H9 (cell line): ENCODE results near the gene ARL2BP. TPM values are rescaled to one million over a fixed set of nuclear protein-coding genes. Genes with fewer than 3 reads are reported as not detected.

ENCODE experiments used
- DNase-seq: peaks from one replicate; pipeline ENCODE4 v3.0.0-alpha.2; 2017
- H2AFZ ChIP-seq: one replicate; pipeline ENCODE4 v1.6.1; 2013; ENCODE audit warnings: mild to moderate bottlenecking, low read length, control low read depth, moderate library complexity
- H2AK5ac ChIP-seq: 2 replicates; pipeline ENCODE4 v1.6.1; 2013; ENCODE audit warnings: low read length, control low read depth, mixed read lengths; ENCODE audit not compliant: insufficient read length
- H2BK120ac ChIP-seq: one replicate; pipeline ENCODE4 v1.6.1; 2013; ENCODE audit warnings: low read depth, mild to moderate bottlenecking, low read length, control low read depth, inconsistent platforms; ENCODE audit not compliant: poor library complexity, severe bottlenecking
- H2BK12ac ChIP-seq: 2 replicates; pipeline ENCODE4 v1.6.1; 2013; ENCODE audit warnings: low read length, control low read depth, mixed read lengths, low read depth; ENCODE audit not compliant: insufficient read length
- H2BK15ac ChIP-seq: 2 replicates; pipeline ENCODE4 v1.6.1; 2013; ENCODE audit warnings: low read depth, low read length, control low read depth
- H2BK20ac ChIP-seq: one replicate; pipeline ENCODE4 v1.6.1; 2013; ENCODE audit warnings: low read depth, mild to moderate bottlenecking, low read length, control low read depth, inconsistent platforms; ENCODE audit not compliant: poor library complexity, severe bottlenecking
- H2BK5ac ChIP-seq: 2 replicates; pipeline ENCODE4 v1.6.1; 2013; ENCODE audit warnings: low read length, control low read depth, mixed read lengths; ENCODE audit not compliant: insufficient read length
- H3K14ac ChIP-seq: 2 replicates; pipeline ENCODE4 v1.6.1; 2013; ENCODE audit warnings: low read length, control low read depth; ENCODE audit not compliant: insufficient read depth
- H3K18ac ChIP-seq: 2 replicates; pipeline ENCODE4 v1.6.1; 2013; ENCODE audit warnings: low read depth, mild to moderate bottlenecking, mixed read lengths, low read length, control low read depth; ENCODE audit not compliant: insufficient read length
- H3K23ac ChIP-seq: 2 replicates; pipeline ENCODE4 v1.6.1; 2013; ENCODE audit warnings: low read length, control low read depth, mixed read lengths, low read depth; ENCODE audit not compliant: insufficient read length
- H3K23me2 ChIP-seq: 2 replicates; pipeline ENCODE4 v1.6.1; 2013; ENCODE audit warnings: low read depth, mild to moderate bottlenecking, mixed read lengths, low read length, control low read depth; ENCODE audit not compliant: insufficient read length, poor library complexity, severe bottlenecking
- H3K27ac ChIP-seq: 2 replicates; pipeline ENCODE4 v1.5.1; 2013; ENCODE audit warnings: low read length, control low read depth, mixed read lengths, low read depth; ENCODE audit not compliant: insufficient read length
- H3K27me3 ChIP-seq: 2 replicates; pipeline ENCODE4 v1.6.1; 2013; ENCODE audit warnings: low read length, control low read depth, inconsistent platforms; ENCODE audit not compliant: insufficient read depth
- H3K4ac ChIP-seq: 2 replicates; pipeline ENCODE4 v1.6.1; 2013; ENCODE audit warnings: low read depth, mild to moderate bottlenecking, control low read depth, inconsistent platforms, low read length, moderate library complexity
- H3K4me1 ChIP-seq: 2 replicates; pipeline ENCODE4 v1.6.1; 2013; ENCODE audit warnings: low read length, control low read depth, inconsistent platforms; ENCODE audit not compliant: insufficient read depth
- H3K4me2 ChIP-seq: 2 replicates; pipeline ENCODE4 v1.6.1; 2013; ENCODE audit warnings: low read length, control low read depth, mixed read lengths; ENCODE audit not compliant: insufficient read length, insufficient read depth
- H3K56ac ChIP-seq: 2 replicates; pipeline ENCODE4 v1.6.1; 2013; ENCODE audit warnings: low read depth, mild to moderate bottlenecking, mixed read lengths, low read length, control low read depth; ENCODE audit not compliant: insufficient read length
- H3K79me1 ChIP-seq: 2 replicates; pipeline ENCODE4 v1.6.1; 2013; ENCODE audit warnings: low read depth, mild to moderate bottlenecking, moderate library complexity, low read length, control low read depth, inconsistent platforms; ENCODE audit not compliant: insufficient read depth, poor library complexity, severe bottlenecking
- H3K79me2 ChIP-seq: 2 replicates; pipeline ENCODE4 v1.6.1; 2013; ENCODE audit warnings: low read length, control low read depth, inconsistent platforms; ENCODE audit not compliant: insufficient read depth
- H3K9ac ChIP-seq: 2 replicates; pipeline ENCODE4 v1.6.1; 2013; ENCODE audit warnings: low read length, control low read depth, mixed read lengths; ENCODE audit not compliant: insufficient read length; ENCODE audit errors: extremely low read depth
- H3K9me3 ChIP-seq: one replicate; pipeline ENCODE4 v1.6.1; 2013; ENCODE audit warnings: low read depth, low read length, inconsistent platforms; ENCODE audit not compliant: control insufficient read depth
- H3T11ph ChIP-seq: one replicate; pipeline ENCODE4 v1.6.1; 2013; ENCODE audit warnings: mild to moderate bottlenecking, low read length, control low read depth, inconsistent platforms
- H4K20me1 ChIP-seq: one replicate; pipeline ENCODE4 v1.6.1; 2013; ENCODE audit not compliant: control insufficient read depth, insufficient read length, insufficient read depth
- H4K5ac ChIP-seq: 2 replicates; pipeline ENCODE4 v1.6.1; 2013; ENCODE audit warnings: low read depth, mild to moderate bottlenecking, mixed read lengths, low read length, control low read depth; ENCODE audit not compliant: insufficient read length
- H4K8ac ChIP-seq: replicated peaks from 2 replicates; pipeline ENCODE4 v1.6.1; 2013; ENCODE audit warnings: low read length, control low read depth, mixed read lengths, low read depth; ENCODE audit not compliant: insufficient read length
- H4K91ac ChIP-seq: 2 replicates; pipeline ENCODE4 v1.6.1; 2013; ENCODE audit warnings: low read depth, mild to moderate bottlenecking, moderate library complexity, mixed read lengths, low read length, control low read depth; ENCODE audit not compliant: insufficient read length
- H3K27ac Mint-ChIP-seq, 3 experiments: 2 replicates in 2 of 3; 3 replicates in 1 of 3; pipeline ENCODE4 v1.8.0; 2020 to 2021; ENCODE audit warnings: mixed read lengths in 3 of 3, mild to moderate bottlenecking in 1 of 3, moderate library complexity in 1 of 3
- H3K27me3 Mint-ChIP-seq: 2 replicates; pipeline ENCODE4 v1.8.0; 2021; ENCODE audit warnings: low read depth, mild to moderate bottlenecking, moderate library complexity, mixed read lengths
- H3K36me3 Mint-ChIP-seq, 3 experiments: 2 replicates in 2 of 3; 3 replicates in 1 of 3; pipeline ENCODE4 v1.8.0; 2020 to 2021; ENCODE audit warnings: low read depth in 3 of 3, mixed read lengths in 3 of 3; ENCODE audit not compliant: insufficient read depth in 1 of 3
- H3K4me1 Mint-ChIP-seq, 2 experiments: 2 replicates each; pipeline ENCODE4 v1.8.0; 2020; ENCODE audit warnings: mixed read lengths in 2 of 2
- H3K4me3 Mint-ChIP-seq, 2 experiments: 2 replicates in 1 of 2; 3 replicates in 1 of 2; pipeline ENCODE4 v1.8.0; 2020 to 2021; ENCODE audit warnings: mild to moderate bottlenecking in 2 of 2, mixed read lengths in 2 of 2, moderate library complexity in 1 of 2
- H3K9me3 Mint-ChIP-seq, 2 experiments: 2 replicates in 1 of 2; 3 replicates in 1 of 2; pipeline ENCODE4 v1.8.0; 2020; ENCODE audit warnings: mild to moderate bottlenecking in 2 of 2, mixed read lengths in 2 of 2, moderate library complexity in 1 of 2
- WGBS: extraction: QIAGEN DNeasy Blood & Tissue Kit; methylation state at CpG from one replicate; pipeline ENCODE4 v1.1.7; 2013; ENCODE audit warnings: missing lambda C conversion rate, low lambda C conversion rate, mixed read lengths; ENCODE audit not compliant: insufficient read length; ENCODE audit errors: extremely low coverage; 5-methylcytosine and 5-hydroxymethylcytosine counted together
- total RNA-seq: library from RNA; stranded (reverse); gene quantifications from 2 replicates; pipeline ENCODE4 v1.2.1, GENCODE V29; 2021
- TF ChIP-seq, protein P1 (sequence below): fragments of 200-600 bp; sonication (generic); conservative IDR thresholded peaks from 3 replicates; pipeline ENCODE4 v1.8.0; 2021; ENCODE audit warnings: antibody characterized with exemption, mild to moderate bottlenecking

The ARL2BP gene
- total RNA-seq, 1 experiment from 2014 or later: 18.0 TPM

GRCh38 chr16:57276596-57276995 lies 31.5 kb downstream of the ARL2BP start:
- Histone ChIP-seq H4K5ac (no peak overlapping the region), H3K4me2 (no peak overlapping the region), H2BK15ac (no peak overlapping the region), H3K14ac (no peak overlapping the region), H2AFZ (no peak overlapping the region), H3K23me2 (no peaks in the 10 kb centered on the region), H3K23ac (no peak overlapping the region), H4K91ac (no peak overlapping the region), H3T11ph (no peak overlapping the region), H4K20me1 (no peaks in the 10 kb centered on the region), H2AK5ac (no peak overlapping the region), H2BK120ac (no peak overlapping the region), H3K9me3 (no peaks in the 10 kb centered on the region), H4K8ac (no peak overlapping the region), H2BK5ac (no peak overlapping the region), H3K18ac (no peak overlapping the region), H3K4me1 (peaks cover 4% of the 10 kb centered on the region; the same call in 1 of the 2 replicates), H2BK12ac (no peak overlapping the region), H2BK20ac (no peak overlapping the region), H3K56ac (no peak overlapping the region), H3K9ac (no peak overlapping the region), H3K4ac (no peak overlapping the region), H3K79me2 (0 out of 2 replicates have a peak, but pooled peaks cover 2% of the 10 kb centered on the region), H3K27ac (no peak overlapping the region), H3K79me1 (no peaks in the 10 kb centered on the region), H3K27me3 (no peaks in the 10 kb centered on the region)
- no peak overlapping the region for H3K4me3 Mint-ChIP-seq
- TF ChIP-seq, protein P1, sequence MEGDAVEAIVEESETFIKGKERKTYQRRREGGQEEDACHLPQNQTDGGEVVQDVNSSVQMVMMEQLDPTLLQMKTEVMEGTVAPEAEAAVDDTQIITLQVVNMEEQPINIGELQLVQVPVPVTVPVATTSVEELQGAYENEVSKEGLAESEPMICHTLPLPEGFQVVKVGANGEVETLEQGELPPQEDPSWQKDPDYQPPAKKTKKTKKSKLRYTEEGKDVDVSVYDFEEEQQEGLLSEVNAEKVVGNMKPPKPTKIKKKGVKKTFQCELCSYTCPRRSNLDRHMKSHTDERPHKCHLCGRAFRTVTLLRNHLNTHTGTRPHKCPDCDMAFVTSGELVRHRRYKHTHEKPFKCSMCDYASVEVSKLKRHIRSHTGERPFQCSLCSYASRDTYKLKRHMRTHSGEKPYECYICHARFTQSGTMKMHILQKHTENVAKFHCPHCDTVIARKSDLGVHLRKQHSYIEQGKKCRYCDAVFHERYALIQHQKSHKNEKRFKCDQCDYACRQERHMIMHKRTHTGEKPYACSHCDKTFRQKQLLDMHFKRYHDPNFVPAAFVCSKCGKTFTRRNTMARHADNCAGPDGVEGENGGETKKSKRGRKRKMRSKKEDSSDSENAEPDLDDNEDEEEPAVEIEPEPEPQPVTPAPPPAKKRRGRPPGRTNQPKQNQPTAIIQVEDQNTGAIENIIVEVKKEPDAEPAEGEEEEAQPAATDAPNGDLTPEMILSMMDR: no peak
- no CpG with 5 or more reads among the region's 5 CpGs for WGBS
- DNase-seq: no peak
- no peaks in the 10 kb centered on the region for H3K9me3 Mint-ChIP-seq
- peaks cover 15 to 16% of the 10 kb centered on the region in 2 experiments for H3K4me1 Mint-ChIP-seq
- H3K27ac Mint-ChIP-seq: no peak overlapping the region; a peak in 1 of 7 replicates
- peaks cover 11% of the 10 kb centered on the region for H3K27me3 Mint-ChIP-seq
- H3K36me3 Mint-ChIP-seq: no peaks in the 10 kb centered on the region
